ENCODE results near the gene AEN.

GRCh38 chr15:88620995-88621772 lies at the start of gene AEN:
- TF ChIP-seq CTCF (IDR thresholded peaks at IDR 0.05) = peak in 2 of 3 experiments; percentile 23 to 30
- peak; percentile 33 for TF ChIP-seq POLR2A (IDR thresholded peaks at IDR 0.05; ENCODE audit: low read depth)
- no peak for TF ChIP-seq EP300 (IDR thresholded peaks at IDR 0.05)
